Activated CD4-positive, CD25-positive, alpha-beta regulatory T cell (primary cell): ENCODE measurements around the gene SCN3A.

Experiments
- DNase-seq, 4 experiments: peaks; one replicate each; lab custom pipeline; 2025; lab: John Stamatoyannopoulos, UW

Gene SCN3A

DNA sequence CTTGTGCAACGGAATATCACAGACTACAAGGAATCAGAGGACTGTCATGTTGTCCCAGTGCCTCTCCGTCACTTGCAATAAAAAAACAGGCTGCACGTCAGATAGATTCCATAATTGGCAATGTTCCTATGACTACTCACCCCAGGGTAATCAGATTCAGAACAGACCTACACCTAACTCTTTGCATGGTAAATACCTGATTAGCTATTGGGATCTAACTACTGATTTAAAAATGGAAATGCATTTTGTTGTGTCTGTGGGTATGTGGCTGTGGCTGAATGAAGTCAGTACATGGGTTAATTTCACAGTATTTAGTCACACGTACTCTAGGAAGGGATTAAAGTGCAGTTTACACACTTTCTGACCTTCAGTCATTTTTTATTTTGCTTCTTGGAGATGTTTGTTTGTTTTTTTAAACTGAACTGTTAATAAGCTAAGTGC, 91.7 kb downstream of the SCN3A start:
- DNase-seq, result no peak

DNA sequence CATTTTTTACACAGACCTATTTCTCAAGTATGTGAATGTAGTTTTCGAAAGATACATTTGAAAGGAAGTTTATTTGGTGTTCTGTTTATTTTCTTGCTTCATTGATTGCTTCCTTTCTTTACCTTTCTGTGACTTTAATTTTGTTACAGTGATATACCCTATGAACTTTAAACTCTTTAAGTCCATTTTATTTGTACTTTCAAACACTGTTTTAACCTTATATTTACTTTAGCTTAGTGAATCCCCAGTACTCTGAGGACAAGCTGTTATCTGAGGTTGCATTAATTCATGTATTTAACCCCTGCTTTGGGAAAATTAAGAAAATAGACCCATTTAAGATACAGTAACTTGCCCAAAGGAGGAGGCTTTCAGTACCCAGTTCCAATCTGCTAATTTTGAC, 93.5 kb downstream of the SCN3A start:
- no peak for DNase-seq

DNA sequence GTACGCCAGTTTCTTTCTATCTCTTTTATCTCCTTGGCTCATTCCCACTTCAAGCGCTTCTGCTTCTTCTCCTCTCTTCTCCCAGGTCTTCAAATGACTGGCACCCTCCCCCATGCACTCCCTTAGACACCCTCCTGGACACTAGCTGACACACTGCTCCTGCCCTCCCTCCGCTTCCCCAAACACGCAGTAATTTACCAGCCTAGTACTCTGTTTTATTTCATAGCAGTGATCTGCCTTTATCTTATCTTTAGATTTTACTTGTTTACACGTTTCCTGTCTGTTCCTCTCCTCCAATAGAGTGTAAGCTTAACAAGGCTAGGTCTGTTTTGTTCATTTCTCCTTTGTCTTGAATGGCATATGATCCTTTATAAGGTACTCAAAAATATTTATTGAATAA, 93.9 kb downstream of the SCN3A start:
- no peak for DNase-seq

DNA sequence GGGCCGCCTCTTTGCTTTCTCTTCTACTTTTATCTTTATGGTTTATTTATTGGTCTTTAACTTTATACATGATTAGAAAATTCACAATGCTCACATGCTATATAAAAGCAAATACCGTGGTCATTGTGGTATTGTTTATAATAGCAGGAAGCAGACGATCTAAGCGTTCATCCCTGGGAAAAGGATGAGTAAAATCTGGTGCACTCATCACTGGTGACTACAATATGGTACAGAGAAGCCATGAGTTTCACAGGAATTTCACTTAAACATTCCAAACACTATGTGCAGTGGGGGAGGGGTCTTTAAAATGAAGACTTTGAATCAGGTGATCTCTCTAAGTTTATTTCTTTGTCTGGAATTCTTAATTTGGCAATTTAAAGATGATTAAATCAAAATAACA, 97.9 kb downstream of the SCN3A start:
- no peak for DNase-seq

DNA sequence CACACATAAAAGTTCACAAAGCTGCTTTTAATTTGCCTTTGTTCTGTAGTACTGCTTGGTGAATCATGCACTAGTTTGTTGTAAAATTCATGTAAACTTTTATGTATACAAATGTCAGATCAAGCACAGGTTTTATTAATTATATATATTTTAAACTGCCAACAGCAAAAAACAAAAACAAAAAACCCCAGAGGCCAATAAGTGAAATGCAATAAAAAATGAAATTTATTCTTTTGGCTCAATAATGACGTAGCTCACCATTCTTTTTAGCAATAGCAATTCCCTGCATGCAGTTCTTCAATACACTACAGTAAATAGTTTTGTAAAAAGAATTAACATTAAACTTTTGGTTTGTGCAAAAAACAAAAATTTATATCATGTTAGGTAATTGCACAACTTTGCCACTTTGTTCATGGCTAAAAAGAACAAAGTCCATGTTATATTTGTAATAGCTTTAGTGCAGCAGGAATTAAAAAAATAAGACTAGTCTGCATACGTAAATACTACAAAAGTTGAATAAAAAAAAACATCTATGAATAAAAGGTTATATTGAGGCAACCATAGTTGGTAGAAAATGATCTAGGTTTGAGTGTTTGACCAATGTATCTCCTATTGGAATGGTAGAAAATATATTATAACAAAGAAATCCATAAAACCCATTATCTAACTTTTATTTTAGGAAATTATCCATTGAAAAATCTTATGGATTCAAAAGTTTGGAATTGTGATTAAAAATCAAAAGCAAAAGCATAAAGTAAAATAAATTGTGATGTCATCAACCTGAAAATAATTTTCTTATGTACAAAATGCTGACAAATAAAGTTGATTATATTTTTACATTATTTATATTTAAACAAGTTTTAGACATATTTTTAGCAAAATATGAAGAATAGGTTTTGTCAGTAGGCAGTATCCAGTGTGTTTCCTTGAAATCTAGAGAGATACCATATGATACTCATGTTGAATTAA, 115.6 kb downstream of the SCN3A start:
- DNase-seq, result no peak

DNA sequence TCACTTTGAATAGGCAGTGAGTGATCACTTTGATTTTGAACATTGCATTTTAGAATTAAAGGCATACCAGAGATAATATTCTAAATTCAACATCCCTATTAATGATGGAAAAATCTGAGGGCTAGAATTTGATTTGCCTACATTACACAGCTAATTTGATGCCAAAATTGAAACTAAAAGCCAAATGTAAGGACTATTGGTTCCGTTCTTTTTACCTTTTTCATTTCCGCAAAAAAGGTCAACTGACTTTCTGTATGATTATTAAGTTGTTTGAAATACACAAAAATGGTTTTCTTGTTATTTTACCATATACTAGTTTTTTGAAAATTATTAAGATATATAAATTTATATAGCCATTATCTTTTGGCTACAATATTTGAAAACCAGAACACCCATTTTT, 117.5 kb downstream of the SCN3A start:
- DNase-seq, result no peak

DNA sequence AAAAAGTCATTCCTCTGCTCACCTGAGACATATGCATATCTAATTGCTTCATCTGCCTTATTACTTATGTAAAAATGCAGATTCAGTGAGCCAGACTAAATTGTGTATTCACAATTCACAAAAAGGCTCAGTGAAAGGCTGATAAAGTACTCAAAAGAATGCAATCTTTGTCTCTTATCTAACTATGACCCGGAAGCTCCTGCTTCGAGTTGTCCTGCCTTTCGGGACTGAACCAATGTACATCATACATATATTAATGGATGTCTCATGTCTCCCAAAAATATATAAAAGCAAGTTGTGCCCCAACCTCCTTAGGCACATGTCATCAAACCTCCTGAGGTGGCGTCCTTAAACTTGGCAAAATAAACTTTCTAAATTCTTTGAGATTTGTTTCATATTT, 120.5 kb downstream of the SCN3A start:
- DNase-seq, result no peak

DNA sequence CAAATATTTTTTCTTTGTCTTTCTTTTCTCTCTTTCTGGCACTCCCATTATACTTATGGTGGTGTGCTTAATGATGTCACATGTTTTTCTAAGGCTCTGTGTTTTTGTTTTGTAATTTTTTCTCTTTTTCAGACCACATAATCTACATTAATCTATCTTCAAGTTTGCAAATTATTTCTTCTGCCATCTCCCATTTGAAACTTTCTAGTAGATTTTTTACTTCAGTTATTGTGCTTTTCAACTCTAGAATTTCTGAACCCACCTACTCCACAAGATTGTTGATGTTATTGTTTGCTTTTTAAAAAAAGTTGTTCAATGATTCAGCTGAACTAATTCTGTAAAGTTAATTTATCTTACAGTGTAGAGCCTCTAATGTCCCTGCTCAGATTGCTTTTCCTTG, 121.4 kb downstream of the SCN3A start:
- no peak for DNase-seq

DNA sequence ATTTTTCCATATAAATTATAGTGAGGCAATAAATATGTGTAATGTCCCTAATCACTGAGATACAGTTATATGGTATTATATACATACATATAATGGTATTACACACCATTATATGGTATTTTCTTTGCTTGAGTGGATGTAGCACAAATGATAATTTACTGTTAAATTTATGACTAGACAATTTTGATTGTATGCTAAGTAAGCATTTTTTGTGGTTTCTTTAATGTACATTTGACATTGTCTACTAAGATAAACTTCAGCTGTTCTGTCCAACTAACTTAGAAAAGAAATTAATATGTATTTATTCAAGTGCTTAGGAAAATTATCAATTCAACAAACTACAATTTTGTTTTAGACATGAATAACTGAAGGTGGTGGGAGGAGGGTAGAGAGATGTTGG, 122.6 kb downstream of the SCN3A start:
- DNase-seq, result no peak

DNA sequence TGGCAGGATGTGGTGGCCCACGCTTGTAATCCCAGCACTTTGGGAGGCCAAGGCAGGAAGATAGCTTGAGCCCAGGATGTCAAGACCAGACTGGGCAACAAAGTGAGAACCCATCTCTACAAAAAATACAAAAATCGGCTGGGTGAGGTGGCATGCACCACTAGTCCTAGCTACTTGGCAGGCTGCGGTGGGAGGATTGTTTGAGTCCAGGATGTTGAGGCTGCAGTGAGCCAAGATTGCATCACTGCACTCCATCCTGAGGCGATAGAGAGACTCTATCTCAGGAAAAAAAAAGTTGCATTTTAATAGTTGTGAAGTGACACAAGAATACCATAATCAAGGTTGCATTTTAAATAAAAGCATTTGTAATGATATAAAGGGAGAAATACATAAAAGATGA, 124.4 kb downstream of the SCN3A start:
- no peak for DNase-seq

DNA sequence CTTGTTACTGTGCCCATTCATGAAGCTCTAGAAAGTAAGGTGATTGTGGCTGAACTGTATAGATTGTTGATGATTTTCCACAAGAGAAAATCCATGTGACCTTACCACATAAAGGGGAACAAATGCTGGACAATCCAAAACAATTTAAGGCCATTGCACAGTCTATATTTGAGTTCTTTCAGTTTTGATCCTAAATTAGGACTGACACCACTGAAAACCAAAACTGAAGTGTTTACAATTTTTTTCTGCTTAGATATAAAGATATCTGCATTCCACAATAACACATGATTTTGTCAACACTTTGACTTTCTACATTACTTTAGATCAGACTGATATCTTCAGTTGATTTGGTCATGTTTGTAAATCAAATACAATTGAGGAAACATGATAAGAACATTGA, 124.9 kb downstream of the SCN3A start:
- DNase-seq, result no peak

DNA sequence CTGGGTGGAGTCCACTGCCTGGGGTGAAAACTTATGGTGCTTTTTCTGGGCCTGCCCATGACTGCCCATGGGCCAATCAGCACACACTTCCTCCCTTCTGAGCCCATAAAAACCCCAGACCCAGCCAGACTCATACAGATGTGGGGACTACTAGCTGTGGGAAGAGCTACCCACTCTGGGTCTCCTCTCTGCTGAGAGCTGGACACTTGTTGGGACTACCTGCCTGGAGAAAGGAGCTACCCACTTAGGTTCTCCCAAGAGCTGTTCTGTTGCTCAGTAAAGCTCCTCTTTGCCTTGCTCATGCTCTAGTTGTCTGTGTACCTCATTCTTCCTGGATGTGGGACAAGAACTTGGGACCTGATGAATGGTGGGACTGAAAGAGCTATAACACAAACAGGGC, 129.0 kb downstream of the SCN3A start:
- no peak for DNase-seq

DNA sequence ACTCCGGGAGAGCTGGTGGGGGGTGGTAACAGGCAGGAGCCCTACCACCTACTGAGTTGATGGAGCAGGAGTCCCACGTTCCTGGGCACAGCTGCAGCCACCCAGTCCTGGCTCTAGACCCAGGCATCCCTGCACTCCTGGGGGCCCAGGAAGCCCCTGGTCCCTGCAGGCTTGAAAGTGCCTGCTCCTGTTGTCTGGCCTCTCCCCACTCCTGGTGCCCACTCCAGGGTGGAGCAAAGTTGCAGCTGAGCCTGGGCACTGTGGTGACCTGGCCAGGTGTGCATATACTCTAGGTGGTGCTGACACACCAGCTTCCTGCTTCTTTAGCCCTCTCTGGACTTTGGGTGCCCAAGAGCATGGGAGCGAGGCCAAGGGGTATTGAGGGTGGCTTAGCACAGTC, 129.5 kb downstream of the SCN3A start:
- DNase-seq, result no peak

DNA sequence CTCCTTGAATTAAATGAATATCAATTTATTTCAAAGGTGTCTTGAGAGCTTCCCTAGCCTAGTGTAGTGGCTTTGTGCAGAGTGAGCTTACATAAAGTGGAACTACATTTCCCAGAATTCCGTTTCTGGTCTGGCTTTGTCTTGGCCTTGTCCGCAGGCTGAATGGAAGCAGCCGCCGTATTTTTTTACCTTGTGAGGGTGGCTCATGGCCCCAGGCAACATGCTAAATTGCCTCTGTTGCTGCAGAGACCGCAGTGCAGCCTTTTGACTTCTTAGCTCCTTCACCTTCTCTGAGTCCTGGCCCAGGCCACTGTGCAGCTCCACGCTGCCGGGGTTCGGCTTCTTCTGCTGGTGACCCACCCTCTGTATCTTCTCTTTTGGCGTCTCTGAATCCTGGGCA, 133.8 kb downstream of the SCN3A start:
- DNase-seq, result no peak

DNA sequence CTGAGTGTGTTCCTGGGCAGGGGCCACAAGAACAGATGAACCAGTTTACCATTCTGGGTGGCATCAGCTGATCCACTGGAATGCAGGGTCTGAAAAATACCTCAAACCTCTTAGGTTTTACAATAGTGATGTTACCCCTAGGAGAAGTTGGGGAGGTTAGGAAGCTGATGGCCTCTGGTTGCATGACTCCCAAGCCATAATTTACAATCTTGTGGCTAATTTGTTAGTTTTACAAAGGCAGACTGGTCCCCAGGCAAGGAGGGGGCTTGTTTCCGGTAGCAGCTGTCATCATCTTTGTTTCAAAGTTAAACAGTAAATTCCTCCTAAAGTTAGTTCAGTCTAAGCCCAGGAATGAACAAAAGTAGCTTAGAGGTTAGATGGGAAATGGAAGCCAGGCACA, 134.7 kb downstream of the SCN3A start:
- DNase-seq, result no peak

DNA sequence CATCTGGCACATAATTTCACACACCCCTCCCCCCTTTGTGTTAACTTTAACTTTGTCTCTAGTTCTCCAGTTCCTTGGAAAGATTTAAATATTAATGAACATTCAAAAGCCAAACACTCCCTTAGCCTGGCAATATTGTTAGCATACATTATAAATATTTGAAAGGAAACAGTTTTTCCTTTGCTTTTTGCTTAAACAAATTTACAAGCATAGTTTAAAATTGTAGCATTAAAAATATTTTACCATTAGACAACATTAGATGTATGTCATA, 135.4 kb downstream of the SCN3A start:
- DNase-seq, result no peak

DNA sequence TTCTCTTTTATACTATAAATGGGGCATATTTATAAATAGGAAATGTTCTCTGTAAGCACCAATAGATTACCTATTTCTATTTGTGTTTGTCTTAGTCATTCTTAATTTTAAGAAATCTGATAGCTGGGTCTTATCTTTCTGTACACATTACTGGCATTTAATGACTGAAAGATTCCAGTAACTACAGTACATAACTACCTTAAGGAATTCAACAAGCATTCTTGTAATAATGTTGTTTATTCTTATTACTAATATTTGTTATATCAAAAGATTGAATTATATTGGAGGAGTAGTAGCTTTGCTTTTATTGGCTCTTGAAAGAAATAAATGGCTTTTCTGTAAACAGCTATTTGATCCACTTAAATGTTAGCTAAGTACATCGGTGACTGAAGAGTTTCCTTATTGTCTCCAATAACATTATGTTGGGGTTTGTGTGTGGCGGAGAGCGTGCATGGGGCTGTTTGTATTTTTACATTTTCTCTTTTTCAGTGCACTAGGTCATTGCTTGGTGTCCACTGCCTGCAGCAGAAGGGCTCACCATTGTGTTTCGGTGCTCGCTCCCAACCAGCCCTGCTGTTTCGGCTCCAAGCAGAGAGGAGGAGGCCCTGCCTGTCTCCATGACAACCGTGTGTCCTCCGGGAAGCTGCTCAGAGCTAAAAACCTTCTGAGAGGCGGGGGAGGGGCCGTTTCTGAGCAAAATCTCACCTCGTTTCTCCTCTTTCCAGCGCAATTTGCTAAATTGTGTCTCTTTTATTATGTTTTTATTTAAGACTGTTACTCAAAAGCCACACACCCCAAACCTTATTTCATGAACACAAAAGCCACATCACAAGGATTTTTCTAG, 136.0 kb downstream of the SCN3A start:
- DNase-seq, result no peak

DNA sequence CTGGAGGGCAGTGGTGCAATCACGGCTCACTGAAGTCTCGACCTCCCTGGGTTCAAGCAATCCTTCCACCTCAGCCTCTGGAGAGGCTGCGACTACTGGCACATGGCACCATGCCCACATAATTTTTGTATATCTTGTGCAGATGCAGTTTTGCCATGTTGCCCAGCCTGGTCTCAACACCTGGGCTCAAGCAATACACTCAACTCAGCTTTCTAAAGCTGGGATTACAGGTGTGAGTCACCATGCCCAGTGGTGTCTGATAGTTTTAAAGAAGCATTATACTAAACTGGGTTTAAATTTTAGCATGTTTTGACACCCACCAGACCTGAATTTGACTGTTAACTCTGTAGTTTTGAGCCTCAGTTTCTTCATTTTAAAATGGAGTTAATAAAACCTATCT, 139.1 kb downstream of the SCN3A start:
- DNase-seq, result no peak

DNA sequence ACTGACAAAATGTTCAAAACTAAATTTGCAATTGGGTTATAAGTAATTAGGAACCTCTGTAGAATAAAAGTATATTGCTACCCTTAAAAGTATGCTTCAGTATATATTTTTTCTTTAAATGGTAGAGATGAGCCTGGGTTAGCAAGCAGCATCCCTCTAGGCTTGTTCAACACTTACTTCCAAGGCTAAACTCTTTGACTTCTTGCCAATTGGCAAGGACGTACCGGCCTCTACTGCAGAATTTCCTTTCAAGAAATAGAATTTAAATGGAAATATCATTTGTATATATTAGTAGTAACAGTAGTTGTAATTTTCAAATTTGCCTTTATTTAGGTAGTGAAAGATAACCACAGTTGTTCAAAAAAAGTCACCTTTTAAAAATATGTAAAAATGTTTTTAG, 143.4 kb downstream of the SCN3A start:
- no peak for DNase-seq

DNA sequence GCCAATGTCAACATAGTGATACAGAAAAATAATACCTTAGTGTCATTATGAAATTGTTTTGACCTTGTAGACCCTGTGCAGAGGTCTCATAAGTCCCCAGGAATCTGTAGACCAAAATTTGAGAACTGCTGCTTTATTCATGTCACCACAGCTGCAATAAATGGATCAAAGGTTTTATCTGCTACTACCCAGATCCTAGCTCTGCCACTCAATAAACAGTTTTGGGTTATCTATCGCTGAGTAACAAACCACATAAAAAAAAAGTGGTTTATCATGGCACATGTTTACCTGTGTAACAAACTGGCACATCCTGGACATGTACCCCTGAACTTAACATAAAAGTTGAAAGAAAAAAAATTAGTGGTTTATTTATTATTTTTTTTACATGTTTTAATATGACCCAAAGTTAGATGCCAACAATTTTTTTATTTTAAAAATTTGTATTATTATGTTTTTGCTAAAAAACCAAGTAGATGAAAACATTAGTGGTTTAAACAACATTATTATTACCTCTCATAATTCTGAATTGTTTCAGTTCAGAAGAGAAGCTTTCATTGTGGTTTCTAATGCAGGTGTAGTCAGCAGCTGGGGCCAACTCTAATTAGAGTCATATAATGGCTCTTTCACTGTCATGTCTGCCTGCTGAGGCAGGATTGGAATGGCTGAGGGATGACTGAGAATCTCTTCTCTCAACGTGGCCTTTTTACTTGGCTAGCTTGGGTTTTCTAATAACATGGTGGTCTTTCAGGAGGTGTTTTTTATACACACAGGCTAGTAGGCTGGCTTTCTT, 145.2 kb downstream of the SCN3A start:
- no peak for DNase-seq

DNA sequence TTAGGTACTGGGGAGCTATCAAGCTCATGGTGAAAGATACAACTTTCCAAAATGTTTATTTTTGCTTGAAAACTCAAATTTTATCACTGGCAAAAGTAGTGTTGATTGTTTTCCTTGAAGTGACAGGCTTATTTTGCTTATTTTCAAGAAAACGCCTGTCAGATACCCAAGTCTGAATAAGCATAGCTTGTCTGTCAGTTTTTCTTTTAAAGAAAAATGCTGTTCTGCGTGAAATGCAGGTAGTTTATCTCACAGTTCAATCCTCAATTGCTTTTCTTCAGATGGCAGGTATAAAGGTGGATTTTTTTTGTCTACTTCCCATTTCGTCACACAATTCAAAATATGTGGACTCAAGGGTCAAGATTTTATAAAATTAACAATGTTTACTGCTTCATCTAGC, 145.9 kb downstream of the SCN3A start:
- DNase-seq, result no peak

DNA sequence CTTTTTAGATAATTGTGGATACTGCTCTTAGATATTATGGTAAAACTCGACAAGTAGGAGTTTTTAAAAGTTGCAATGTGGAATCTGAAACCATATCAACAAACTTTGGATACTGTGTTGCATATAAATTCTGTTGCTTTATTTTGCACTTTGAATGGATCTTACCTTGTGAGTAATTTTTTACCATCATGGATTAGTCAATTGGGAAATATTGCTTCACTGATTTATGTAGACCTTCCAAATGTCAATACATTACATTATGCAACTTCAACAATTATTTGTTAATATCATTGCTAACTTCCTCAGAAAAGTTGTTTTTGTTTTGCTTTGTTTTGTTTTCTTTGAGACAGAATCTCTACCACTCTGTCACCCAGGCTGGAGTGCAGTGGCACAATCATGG, 146.5 kb downstream of the SCN3A start:
- no peak for DNase-seq

DNA sequence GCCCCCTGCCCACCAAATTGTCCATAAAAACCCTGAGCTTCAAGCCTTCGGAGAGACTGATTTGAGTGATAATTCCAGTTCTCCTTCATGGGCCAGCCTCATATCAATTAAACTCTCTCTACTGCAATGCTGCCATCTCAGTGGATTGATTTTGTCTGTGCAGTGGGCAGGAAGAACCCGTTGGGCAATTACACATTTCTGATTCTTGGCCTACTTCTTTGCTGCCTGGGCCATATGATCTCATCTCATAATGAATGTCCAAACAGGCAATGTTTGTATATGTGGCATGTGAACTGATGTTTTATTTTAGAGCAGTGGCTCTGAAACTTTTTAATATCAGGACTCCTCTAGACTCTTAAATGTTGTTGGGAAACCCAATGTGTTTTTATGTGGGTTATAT, 147.3 kb downstream of the SCN3A start:
- no peak for DNase-seq
